ENCODE data around the gene BNIP3.

BNIP3 gene

GRCh38 chr10:131971591-131971990 lies 10.1 kb downstream of the BNIP3 start:
- no peak for TF ChIP-seq CTCF (IDR thresholded peaks at IDR 0.05; ENCODE audit: low read depth, low read length)
- DNase-seq (ENCODE audit: extremely low read depth, low read depth) = no peak

- TF ChIP-seq CTCF (IDR thresholded peaks at IDR 0.05; ENCODE audit: low read depth, low read length) = no peak
- DNase-seq (ENCODE audit: extremely low read depth, low read depth) = no peak
These were observed 10.8 kb downstream of the BNIP3 start for GRCh38 chr10:131970946-131971345.

GRCh38 chr10:131968949-131969348 lies 12.8 kb downstream of the BNIP3 start:
- DNase-seq (ENCODE audit: extremely low read depth, low read depth) = no peak
- no peak for TF ChIP-seq CTCF (IDR thresholded peaks at IDR 0.05; ENCODE audit: low read depth, low read length)

GRCh38 chr10:131964298-131964697 lies 17.4 kb downstream of the BNIP3 start:
- no peak for TF ChIP-seq CTCF (IDR thresholded peaks at IDR 0.05; ENCODE audit: low read depth, low read length)
- no peak for DNase-seq (ENCODE audit: extremely low read depth, low read depth)

- no peak for DNase-seq (ENCODE audit: extremely low read depth, low read depth)
- no peak for TF ChIP-seq CTCF (IDR thresholded peaks at IDR 0.05; ENCODE audit: low read depth, low read length)
These were observed 17.9 kb downstream of the BNIP3 start for GRCh38 chr10:131963811-131964210.

- DNase-seq (ENCODE audit: extremely low read depth, low read depth) = no peak
- TF ChIP-seq CTCF (IDR thresholded peaks at IDR 0.05; ENCODE audit: low read depth, low read length) = no peak
These were observed 18.4 kb downstream of the BNIP3 start for GRCh38 chr10:131963350-131963749.

- no peak for TF ChIP-seq CTCF (IDR thresholded peaks at IDR 0.05; ENCODE audit: low read depth, low read length)
- DNase-seq (ENCODE audit: extremely low read depth, low read depth) = no peak
These were observed 19.7 kb downstream of the BNIP3 start for GRCh38 chr10:131961777-131962662.

Measured in AG09319 (cell line).